NCI-H2107 treated with DMSO at 0.1 percent for 48 hours (cell line): ENCODE measurements around the gene ZNF423.
"Not testable (repeated sequence)": the region's sequence is repeated elsewhere in the genome, so short reads cannot be mapped to it uniquely, and the experiment has no call there.

Source experiments
- DNase-seq: peaks from one replicate; lab custom pipeline; 2025; ENCODE audit not compliant: unreplicated experiment; lab: John Stamatoyannopoulos, UW

ZNF423 gene

GRCh38 chr16:49698931-49699840, 156.7 kb downstream of the ZNF423 start:
- peak; percentile 23 for DNase-seq

GRCh38 chr16:49698453-49698815, 157.5 kb downstream of the ZNF423 start:
- DNase-seq: no peak

GRCh38 chr16:49697631-49698452, 158.1 kb downstream of the ZNF423 start:
- no peak for DNase-seq

- no peak for DNase-seq
Measured at GRCh38 chr16:49696414-49697101, 159.4 kb downstream of the ZNF423 start.

- DNase-seq: no peak
Measured at GRCh38 chr16:49695782-49696413, 160.0 kb downstream of the ZNF423 start.

- DNase-seq: no peak
Measured at GRCh38 chr16:49693445-49693844, 162.5 kb downstream of the ZNF423 start.

- DNase-seq: no peak
Measured at GRCh38 chr16:49690778-49691177, 165.1 kb downstream of the ZNF423 start.

GRCh38 chr16:49688036-49688697, 167.7 kb downstream of the ZNF423 start:
- no peak for DNase-seq

- DNase-seq: no peak
Measured at GRCh38 chr16:49687476-49688002, 168.4 kb downstream of the ZNF423 start.

- DNase-seq: no peak
Measured at GRCh38 chr16:49684696-49685095, 171.2 kb downstream of the ZNF423 start.

- no peak for DNase-seq
Measured at GRCh38 chr16:49682577-49683165, 173.2 kb downstream of the ZNF423 start.

GRCh38 chr16:49681217-49681883, 174.6 kb downstream of the ZNF423 start:
- DNase-seq: no peak

GRCh38 chr16:49679095-49679494, 176.8 kb downstream of the ZNF423 start:
- DNase-seq: no peak

GRCh38 chr16:49677661-49678060, 178.3 kb downstream of the ZNF423 start:
- DNase-seq: not testable (repeated sequence)

GRCh38 chr16:49675413-49675812, 180.5 kb downstream of the ZNF423 start:
- no peak for DNase-seq

- no peak for DNase-seq
Measured at GRCh38 chr16:49674990-49675389, 180.9 kb downstream of the ZNF423 start.

- DNase-seq: no peak
Measured at GRCh38 chr16:49674351-49674851, 181.5 kb downstream of the ZNF423 start.

- no peak for DNase-seq
Measured at GRCh38 chr16:49673442-49673841, 182.5 kb downstream of the ZNF423 start.

- DNase-seq: no peak
Measured at GRCh38 chr16:49672753-49673152, 183.2 kb downstream of the ZNF423 start.
